Adrenal gland (tissue), 12 donors: Measurements from ENCODE around the gene VN1R5. TPM values are rescaled to one million over a fixed set of nuclear protein-coding genes. Genes with fewer than 3 reads are reported as not detected.

Source experiments
- DNase-seq, 7 donors: peaks; one replicate each; pipeline ENCODE4 v3.0.0-alpha.2; 2019 to 2020
- H3K27ac ChIP-seq, 5 donors: fragments of 200-600 bp; sonication (generic) in 4 of 5; 1 replicate in 3 of 5; 2 replicates in 2 of 5; pipeline versions ENCODE4 v1.5.1 to v1.8.0; 2016 to 2020; ENCODE audit warnings: mild to moderate bottlenecking in 1 of 5
- H3K27me3 ChIP-seq: fragments of 200-600 bp; 2 replicates; pipeline ENCODE4 v1.8.0; 2021
- H3K36me3 ChIP-seq, 2 donors: fragments of 200-600 bp; replicated peaks in 1 of 2; 1 replicate in 1 of 2; 2 replicates in 1 of 2; pipeline versions ENCODE4 v1.5.1 to v1.8.0; 2018 to 2022
- H3K4me1 ChIP-seq, 2 donors: fragments of 200-600 bp; replicated peaks in 1 of 2; 1 replicate in 1 of 2; 2 replicates in 1 of 2; pipeline versions ENCODE4 v1.5.1 to v1.8.0; 2018 to 2021
- H3K4me3 ChIP-seq, 4 donors: fragments of 200-600 bp; sonication (generic) in 3 of 4; one replicate each; pipeline ENCODE4 v1.5.1; 2016 to 2018
- H3K9me3 ChIP-seq, 3 donors: fragments of 200-600 bp; sonication (generic) in 1 of 3; replicated peaks in 1 of 3; 1 replicate in 2 of 3; 2 replicates in 1 of 3; pipeline versions ENCODE4 v1.5.1 to v1.8.0; 2016 to 2021
- CTCF ChIP-seq, 6 experiments: fragments of 450-650 bp in 4 of 6; fragments of 200-600 bp in 2 of 6; sonication (generic) in 1 of 6; IDR thresholded peaks; 1 replicate in 5 of 6; 2 replicates in 1 of 6; pipeline versions ENCODE4 v1.5.1 to v1.8.0; 2016 to 2021; ENCODE audit warnings: antibody characterized with exemption in 6 of 6, mild to moderate bottlenecking in 2 of 6, moderate library complexity in 1 of 6
- POLR2A ChIP-seq, 2 donors: fragments of 450-650 bp; IDR thresholded peaks; one replicate each; pipeline ENCODE4 v1.6.1; 2017; ENCODE audit warnings: antibody characterized with exemption in 2 of 2, mild to moderate bottlenecking in 2 of 2, moderate library complexity in 1 of 2
- WGBS, 4 donors: extraction: QIAGEN DNeasy Blood & Tissue Kit in 2 of 4; methylation state at CpG; one replicate each; pipeline versions ENCODE4 v1.1.5 to v1.1.7; 2013 to 2017; 5-methylcytosine and 5-hydroxymethylcytosine counted together
- intact Hi-C, 2 donors: fragments of 100-400 bp; cut with DNase I; formaldehyde crosslinking; loops; one replicate each; pipeline versions ENCODE4 v1.14.1 to v1.15.0; 2022 to 2023
- polyA plus RNA-seq, 3 donors: library from polyadenylated mRNA; stranded (reverse); fragments of 200-250 nt in 2 of 3; fragments of 350-450 nt in 1 of 3; fragmentation: Illumina TruSeq in 1 of 3; extraction: RNeasy Lipid Tissue Mini Kit (QIAGEN cat#74804) in 1 of 3; gene quantifications; one replicate each; pipeline ENCODE4 v1.2.3, GENCODE V29; 2013 to 2014
- total RNA-seq, 9 donors: library from RNA; depleted of rRNA in 4 of 9; stranded (reverse); fragments of >200 nt in 4 of 9; fragments of 120-200 nt in 1 of 9; fragmentation: NEBNext Ultra II Directional in 1 of 9; extraction: Animal tissue kit (Norgen Biotek cat#: 25700) in 1 of 9; gene quantifications; one replicate each; pipeline versions ENCODE4 v1.1.0 to v1.2.4, GENCODE V29; 2013 to 2023
- donor health status: healthy with polysubstance abuse.
- donor health status: Bipolar disorder and iron deficiency.
- donor health status: DM: yes; HTN: yes; CAD: no.
- donor health status: DM: no; HTN: no; CAD: no.
- donor health status: DM: no; HTN: no; CAD: no.
- donor health status: DM: yes; HTN: yes; CAD: no.

The VN1R5 gene
- total and polyA plus RNA-seq, 12 donors = not detected

- H3K36me3 ChIP-seq = no peaks in the 10 kb centered on the region
- intact Hi-C loops = no loop called here
- no peak overlapping the region for H3K27ac ChIP-seq
- H3K27me3 ChIP-seq = no peaks in the 10 kb centered on the region
- TF ChIP-seq CTCF (IDR thresholded peaks at IDR 0.05) (no peak), POLR2A (IDR thresholded peaks at IDR 0.05) (no peak)
- H3K4me3 ChIP-seq = no peak overlapping the region
- 67 to 70% (median 69%) methylated on average over 2 of the region's 2 CpGs for WGBS, 4 donors
- no peak for DNase-seq
- H3K4me1 ChIP-seq = no peaks in the 10 kb centered on the region
- peaks cover 0 to 5% (median 0%) of the 10 kb centered on the region in 3 donors for H3K9me3 ChIP-seq
Observed at GRCh38 chr1:247241691-247242090, 14.2 kb upstream of the VN1R5 start.

- H3K4me3 ChIP-seq = no peak overlapping the region
- DNase-seq = no peak
- no peaks in the 10 kb centered on the region for H3K4me1 ChIP-seq
- WGBS, 4 donors = 80 to 88% (median 87%) methylated on average over 12 of the region's 12 CpGs
- H3K27ac ChIP-seq = no peak overlapping the region
- no peak for TF ChIP-seq CTCF (IDR thresholded peaks at IDR 0.05)
- intact Hi-C loops = no loop called here
- H3K27me3 ChIP-seq = no peaks in the 10 kb centered on the region
- no peaks in the 10 kb centered on the region for H3K36me3 ChIP-seq
- peaks cover 0 to 5% (median 0%) of the 10 kb centered on the region in 3 donors for H3K9me3 ChIP-seq
Observed at GRCh38 chr1:247243524-247244137, 12.2 kb upstream of the VN1R5 start.

- intact Hi-C loops = no loop called here
- H3K9me3 ChIP-seq = peaks cover 0 to 5% (median 0%) of the 10 kb centered on the region in 3 donors
- TF ChIP-seq POLR2A (IDR thresholded peaks at IDR 0.05) (no peak), CTCF (IDR thresholded peaks at IDR 0.05) (no peak)
Observed at GRCh38 chr1:247246325-247247115, 9.4 kb upstream of the VN1R5 start.

GRCh38 chr1:247247568-247247967, 8.3 kb upstream of the VN1R5 start:
- intact Hi-C loops = no loop called here
- no peak for DNase-seq
- Histone ChIP-seq H3K4me1 (no peaks in the 10 kb centered on the region), H3K4me3 (no peak overlapping the region), H3K36me3 (no peaks in the 10 kb centered on the region), H3K27ac (no peak overlapping the region), H3K27me3 (no peaks in the 10 kb centered on the region), H3K9me3 (peaks cover 0 to 5% (median 0%) of the 10 kb centered on the region in 3 donors)
- TF ChIP-seq CTCF (IDR thresholded peaks at IDR 0.05) = no peak
- TF ChIP-seq POLR2A (IDR thresholded peaks at IDR 0.05) = no peak
- WGBS, 4 donors = 89 to 100% (median 96%) methylated on average over 1 of the region's 1 CpG

More at GRCh38 chr1:247246325-247247115, 9.4 kb upstream of the VN1R5 start:
- Histone ChIP-seq H3K27me3 (no peaks in the 10 kb centered on the region), H3K27ac (no peak overlapping the region), H3K36me3 (no peaks in the 10 kb centered on the region), H3K4me3 (no peak overlapping the region), H3K4me1 (no peaks in the 10 kb centered on the region)
- DNase-seq = no peak
